Endothelial cell of umbilical vein (primary cell): Measurements from ENCODE around the gene NUDT10. TPM values are rescaled to one million over a fixed set of nuclear protein-coding genes. Genes with fewer than 3 reads are reported as not detected.

Experiments
- BruUV-seq: library from RNA; stranded (reverse); fragments of 400-500 nt; replicated peaks from 2 replicates; lab custom pipeline; 2021; lab: Mats Ljungman, UMichigan
- CTCF ChIA-PET: fragments of 300-600, 350-600 bp; sonication (Branson Sonifier 250); formaldehyde crosslinking; loops from one replicate; lab custom pipeline; 2021; ENCODE audit warnings: antibody characterized with exemption, inconsistent platforms; lab: Charles Lee
- POLR2A ChIA-PET: fragments of 300-600, 350-600 bp; sonication (Branson Sonifier 250); formaldehyde crosslinking; loops from one replicate; lab custom pipeline; 2021; ENCODE audit warnings: antibody characterized with exemption, inconsistent platforms; lab: Charles Lee
- DNase-seq: peaks from one replicate; pipeline ENCODE4 v3.0.0-alpha.2; 2011; ENCODE audit warnings: low read depth, low spot score
- FAIRE-seq: peaks from 2 replicates; lab custom pipeline; 2011; peaks lifted over from hg19 to GRCh38; lab: Jason Lieb, UNC
- H2AFZ ChIP-seq: 2 replicates; pipeline ENCODE4 v1.6.0; 2012; ENCODE audit warnings: low read depth, low read length, control low read depth, inconsistent platforms
- H3K27ac ChIP-seq: 2 replicates; pipeline ENCODE4 v1.5.1; 2011; ENCODE audit warnings: low read depth, mild to moderate bottlenecking, control low read depth, low read length, moderate library complexity; ENCODE audit not compliant: insufficient read depth
- H3K27me3 ChIP-seq, 2 experiments: 2 replicates each; pipeline versions ENCODE4 v1.6.0 to v1.6.1; 2011; ENCODE audit warnings: low read length in 2 of 2, mixed read lengths in 1 of 2; ENCODE audit not compliant: control insufficient read depth in 2 of 2, insufficient read depth in 2 of 2
- H3K36me3 ChIP-seq, 2 experiments: 2 replicates in 1 of 2; 3 replicates in 1 of 2; pipeline ENCODE4 v1.5.1; 2011; ENCODE audit warnings: low read length in 2 of 2, mild to moderate bottlenecking in 1 of 2, moderate library complexity in 1 of 2; ENCODE audit not compliant: control insufficient read depth in 2 of 2, insufficient read depth in 2 of 2; ENCODE audit errors: extremely low read depth in 1 of 2
- H3K4me1 ChIP-seq: 3 replicates; pipeline ENCODE4 v1.5.1; 2011; ENCODE audit warnings: mild to moderate bottlenecking, low read length; ENCODE audit not compliant: control insufficient read depth, insufficient read depth; ENCODE audit errors: extremely low read depth
- H3K4me2 ChIP-seq: 2 replicates; pipeline ENCODE4 v1.6.1; 2011; ENCODE audit warnings: low read length, control low read depth, mixed read lengths; ENCODE audit not compliant: insufficient read depth
- H3K4me3 ChIP-seq, 3 experiments: fragments of 200-600 bp in 1 of 3; sonication (generic), shearing (Covaris generic) in 1 of 3; replicated peaks in 1 of 3; 2 replicates each; pipeline ENCODE4 v1.5.1; 2011 to 2016; ENCODE audit warnings: control low read depth in 3 of 3, low read length in 3 of 3, mild to moderate bottlenecking in 2 of 3, inconsistent platforms in 1 of 3, low read depth in 1 of 3, moderate library complexity in 1 of 3; ENCODE audit not compliant: insufficient read depth in 1 of 3
- H3K79me2 ChIP-seq: 2 replicates; pipeline ENCODE4 v1.6.0; 2012; ENCODE audit warnings: low read length, inconsistent platforms; ENCODE audit not compliant: control insufficient read depth, insufficient read depth
- H3K9ac ChIP-seq: replicated peaks from 2 replicates; pipeline ENCODE3; 2011; ENCODE audit warnings: low read length, control low read depth; ENCODE audit not compliant: insufficient read depth; ENCODE audit errors: extremely low read depth
- H3K9me1 ChIP-seq: replicated peaks from 3 replicates; pipeline ENCODE4 v1.6.0; 2011; ENCODE audit warnings: mild to moderate bottlenecking, low read length; ENCODE audit not compliant: control insufficient read depth, insufficient read depth; ENCODE audit errors: extremely low read depth
- H3K9me3 ChIP-seq: replicated peaks from 2 replicates; pipeline ENCODE4 v1.5.1; 2012; ENCODE audit warnings: low read length, inconsistent platforms; ENCODE audit not compliant: control insufficient read depth, insufficient read depth
- H4K20me1 ChIP-seq: replicated peaks from 2 replicates; pipeline ENCODE3; 2011; ENCODE audit warnings: mild to moderate bottlenecking, low read length; ENCODE audit not compliant: control insufficient read depth, insufficient read depth; ENCODE audit errors: extremely low read depth
- EZH2 ChIP-seq: IDR thresholded peaks from 2 replicates; pipeline ENCODE4 v1.6.1; 2012; ENCODE audit warnings: borderline replicate concordance, low read depth, mild to moderate bottlenecking, moderate library complexity, low read length, inconsistent platforms; ENCODE audit not compliant: severe bottlenecking
- GATA2 ChIP-seq: IDR thresholded peaks from 2 replicates; pipeline ENCODE4 v1.7.0; 2011; ENCODE audit warnings: low read depth, mild to moderate bottlenecking, moderate library complexity, mixed read lengths, low read length; ENCODE audit not compliant: insufficient read length, insufficient read depth
- JUN ChIP-seq: IDR thresholded peaks from 2 replicates; pipeline ENCODE4 v1.6.1; 2011; ENCODE audit warnings: borderline replicate concordance, low read depth; ENCODE audit not compliant: insufficient read length, insufficient read depth
- MYC ChIP-seq: IDR thresholded peaks from one replicate; pipeline ENCODE4 v1.6.1; 2011; ENCODE audit warnings: mild to moderate bottlenecking, low read depth, low read length
- POLR2A ChIP-seq: IDR thresholded peaks from 2 replicates; pipeline ENCODE4 v1.6.1; 2012; ENCODE audit warnings: low read depth, mild to moderate bottlenecking, control low read depth, low read length
- POLR2AphosphoS5 ChIP-seq: IDR thresholded peaks from 2 replicates; pipeline ENCODE4 v1.6.1; 2012; ENCODE audit warnings: low read depth, mild to moderate bottlenecking, control low read depth, low read length, moderate library complexity; ENCODE audit not compliant: insufficient read depth
- dilution Hi-C: fragments of 300-500 bp; cut with MboI; formaldehyde crosslinking; loops from one replicate; pipeline ENCODE4 v1.15.0; 2019; ENCODE audit warnings: low sequenced_read_pairs; ENCODE audit not compliant: extremely low pct_ligation_motif_present
- intact Hi-C: fragments of 100-400 bp; cut with micrococcal nuclease; formaldehyde crosslinking; loops from one replicate; pipeline ENCODE4 v1.10.0; 2022
- polyA plus RNA-seq, 4 experiments: library from polyadenylated mRNA; depleted of rRNA in 3 of 4; stranded (reverse) in 3 of 4; unstranded in 1 of 4; fragments of >200 nt; gene quantifications; 2 replicates each; pipeline versions ENCODE4 v1.2.1 to v1.2.3, GENCODE V29; 2011 to 2012; ENCODE audit warnings: missing spikeins in 1 of 4
- total RNA-seq: library from RNA; stranded (reverse); gene quantifications from 2 replicates; pipeline ENCODE4 v1.2.3, GENCODE V29; 2021
- TF ChIP-seq, protein P1 (sequence below), 2 donors: IDR thresholded peaks; 1 replicate in 1 of 2; 2 replicates in 1 of 2; pipeline ENCODE4 v1.5.1; 2011; ENCODE audit warnings: low read length in 2 of 2, mild to moderate bottlenecking in 2 of 2, moderate library complexity in 2 of 2, control low read depth in 1 of 2, inconsistent platforms in 1 of 2, low read depth in 1 of 2; ENCODE audit not compliant: insufficient read depth in 1 of 2; ENCODE audit errors: extremely low read depth in 1 of 2
- TF ChIP-seq, protein P2 (sequence below): IDR thresholded peaks from 2 replicates; pipeline ENCODE4 v1.6.1; 2011; ENCODE audit not compliant: insufficient read depth, insufficient read length

NUDT10 gene
- total and polyA plus RNA-seq, 2 donors (not counting 3 experiments of a cell fraction or from before 2014, with no cell fraction given): 0.22 TPM; not detected in 1

DNA sequence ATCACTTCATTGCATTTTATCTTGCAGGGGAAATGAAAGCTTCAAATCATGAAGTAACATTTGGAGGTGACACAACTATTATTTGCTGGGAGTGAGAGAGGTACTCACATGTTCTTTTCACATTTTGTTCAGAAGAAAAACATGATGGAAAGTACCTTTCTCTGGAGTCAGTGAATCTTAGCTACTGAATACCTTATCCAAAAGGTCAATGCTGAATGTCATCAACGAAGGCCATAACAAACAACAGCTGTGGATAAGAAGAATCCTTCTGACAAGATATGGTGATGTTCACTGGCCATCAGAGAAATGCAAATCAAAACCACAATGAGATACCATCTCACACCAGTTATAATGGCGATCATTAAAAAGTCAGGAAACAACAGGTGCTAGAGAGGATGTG is 36.5 kb upstream of the NUDT10 start:
- ChIA-PET CTCF (no interaction called here), POLR2A (no interaction called here)
- DNase-seq (no peak), FAIRE-seq (no peak)
- Histone ChIP-seq H2AFZ (no peak overlapping the region), H3K27me3 (no peaks in the 10 kb centered on the region), H3K4me2 (no peak overlapping the region), H3K9ac (no peak overlapping the region), H3K9me1 (no peaks in the 10 kb centered on the region), H3K4me3 (no peak overlapping the region), H3K79me2 (no peaks in the 10 kb centered on the region), H3K4me1 (no peaks in the 10 kb centered on the region), H3K9me3 (no peaks in the 10 kb centered on the region), H4K20me1 (no peaks in the 10 kb centered on the region), H3K27ac (no peak overlapping the region), H3K36me3 (no peaks in the 10 kb centered on the region)
- BruUV-seq: no TSS peak
- intact Hi-C loops: no loop called here
- TF ChIP-seq POLR2A (no peak), EZH2 (no peak), MYC (no peak), POLR2AphosphoS5 (no peak), GATA2 (no peak)
- TF ChIP-seq, protein P1, sequence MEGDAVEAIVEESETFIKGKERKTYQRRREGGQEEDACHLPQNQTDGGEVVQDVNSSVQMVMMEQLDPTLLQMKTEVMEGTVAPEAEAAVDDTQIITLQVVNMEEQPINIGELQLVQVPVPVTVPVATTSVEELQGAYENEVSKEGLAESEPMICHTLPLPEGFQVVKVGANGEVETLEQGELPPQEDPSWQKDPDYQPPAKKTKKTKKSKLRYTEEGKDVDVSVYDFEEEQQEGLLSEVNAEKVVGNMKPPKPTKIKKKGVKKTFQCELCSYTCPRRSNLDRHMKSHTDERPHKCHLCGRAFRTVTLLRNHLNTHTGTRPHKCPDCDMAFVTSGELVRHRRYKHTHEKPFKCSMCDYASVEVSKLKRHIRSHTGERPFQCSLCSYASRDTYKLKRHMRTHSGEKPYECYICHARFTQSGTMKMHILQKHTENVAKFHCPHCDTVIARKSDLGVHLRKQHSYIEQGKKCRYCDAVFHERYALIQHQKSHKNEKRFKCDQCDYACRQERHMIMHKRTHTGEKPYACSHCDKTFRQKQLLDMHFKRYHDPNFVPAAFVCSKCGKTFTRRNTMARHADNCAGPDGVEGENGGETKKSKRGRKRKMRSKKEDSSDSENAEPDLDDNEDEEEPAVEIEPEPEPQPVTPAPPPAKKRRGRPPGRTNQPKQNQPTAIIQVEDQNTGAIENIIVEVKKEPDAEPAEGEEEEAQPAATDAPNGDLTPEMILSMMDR (IDR thresholded peaks at IDR 0.05; ENCODE audit: extremely low read depth in 1 of 2, insufficient read depth in 1 of 2, low read depth in 1 of 2, low read length in 2 of 2): no peak
- dilution Hi-C loops: no loop called here

DNA sequence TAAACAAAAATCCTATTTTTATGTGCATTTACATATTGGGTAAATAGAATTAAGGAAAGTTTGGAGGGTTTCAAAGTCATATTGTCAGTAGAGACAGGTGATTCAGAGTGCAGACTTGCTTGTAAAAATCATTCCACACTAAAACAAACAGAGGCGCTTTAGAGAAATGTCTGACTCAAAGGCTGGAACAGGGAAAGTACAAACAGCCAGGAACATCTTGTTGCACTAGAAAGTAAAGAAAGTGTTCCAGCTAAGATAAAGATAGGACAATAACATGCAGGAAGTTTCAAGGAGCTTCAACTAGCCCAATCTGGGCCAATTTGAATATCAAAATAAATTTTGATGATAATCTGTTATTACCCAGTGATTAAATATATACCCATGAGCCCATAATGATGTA is 16.4 kb upstream of the NUDT10 start:
- Histone ChIP-seq H2AFZ (no peak overlapping the region), H3K9ac (no peak overlapping the region), H4K20me1 (no peaks in the 10 kb centered on the region), H3K79me2 (no peaks in the 10 kb centered on the region), H3K4me3 (no peak overlapping the region), H3K27ac (no peak overlapping the region), H3K36me3 (no peaks in the 10 kb centered on the region), H3K9me1 (no peaks in the 10 kb centered on the region), H3K4me1 (no peaks in the 10 kb centered on the region), H3K27me3 (no peaks in the 10 kb centered on the region), H3K9me3 (no peaks in the 10 kb centered on the region), H3K4me2 (no peak overlapping the region)
- dilution Hi-C loops (no loop called here), intact Hi-C loops (no loop called here)
- no TSS peak for BruUV-seq
- DNase-seq (no peak), FAIRE-seq (no peak)
- CTCF ChIA-PET: no interaction called here
- TF ChIP-seq GATA2 (no peak), EZH2 (no peak), JUN (no peak)
- TF ChIP-seq, protein P2, sequence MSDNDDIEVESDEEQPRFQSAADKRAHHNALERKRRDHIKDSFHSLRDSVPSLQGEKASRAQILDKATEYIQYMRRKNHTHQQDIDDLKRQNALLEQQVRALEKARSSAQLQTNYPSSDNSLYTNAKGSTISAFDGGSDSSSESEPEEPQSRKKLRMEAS: no peak
- POLR2A ChIA-PET: no interaction called here
